ENCODE results near the gene FCAMR. TPM values are rescaled to one million over a fixed set of nuclear protein-coding genes. Genes with fewer than 3 reads are reported as not detected.

FCAMR gene
- total RNA-seq, 1 experiment from 2014 or later: not detected

GRCh38 chr1:206949641-206950040, 20.6 kb downstream of the FCAMR start (continued):
- TF ChIP-seq ZNF512 (CRISPR knock-in tag; IDR thresholded peaks at IDR 0.05; ENCODE audit: borderline replicate concordance): no peak
- TF ChIP-seq E2F1 (CRISPR knock-in tag; IDR thresholded peaks at IDR 0.05): no peak
- no peak for TF ChIP-seq ZNF317 (CRISPR knock-in tag; IDR thresholded peaks at IDR 0.05; ENCODE audit: borderline replicate concordance, low read depth)
- TF ChIP-seq SP1 (CRISPR knock-in tag; conservative IDR thresholded peaks at IDR 0.05): no peak
- no peak for TF ChIP-seq ZMAT4 (CRISPR knock-in tag; IDR thresholded peaks at IDR 0.05)
- TF ChIP-seq RELA (CRISPR knock-in tag; IDR thresholded peaks at IDR 0.05; ENCODE audit: borderline replicate concordance): no peak
- TF ChIP-seq AFF4 (CRISPR knock-in tag; IDR thresholded peaks at IDR 0.05; ENCODE audit: borderline replicate concordance): no peak
- no peak for TF ChIP-seq GTF2I (CRISPR knock-in tag; conservative IDR thresholded peaks at IDR 0.05)
- TF ChIP-seq JUN (CRISPR knock-in tag; IDR thresholded peaks at IDR 0.05): no peak
- no peak for TF ChIP-seq FOXP1 (CRISPR knock-in tag; IDR thresholded peaks at IDR 0.05; ENCODE audit: borderline replicate concordance)
- TF ChIP-seq ZNF121 (CRISPR knock-in tag; IDR thresholded peaks at IDR 0.05): no peak
- TF ChIP-seq ZBTB43 (CRISPR knock-in tag; IDR thresholded peaks at IDR 0.05): no peak
- no peak for TF ChIP-seq FOXK1 (CRISPR knock-in tag; IDR thresholded peaks at IDR 0.05)

GRCh38 chr1:206949208-206949607, 21.1 kb downstream of the FCAMR start:
- Mint-ChIP-seq H3K4me3 (no peak overlapping the region), H3K27me3 (ENCODE audit: low read depth) (peaks cover 5% of the 10 kb centered on the region; the same call in 1 of the 2 replicates), H3K36me3 (no peaks in the 10 kb centered on the region), H3K4me1 (no peaks in the 10 kb centered on the region), H3K9me3 (peaks cover 11% of the 10 kb centered on the region), H3K27ac (no peak overlapping the region)
- ATAC-seq (no peak), DNase-seq (ENCODE audit: low spot score) (no peak)
- ChIA-PET POLR2A (no interaction called here), CTCF (interaction anchor here (1.0 kb wide), 1 partner anchor 33 kb away, joined by 3 read pairs; no protein-coding TSS in a partner anchor)
- TF ChIP-seq MYBL2 (CRISPR knock-in tag; IDR thresholded peaks at IDR 0.05): no peak
- TF ChIP-seq MLX (CRISPR knock-in tag; IDR thresholded peaks at IDR 0.05): no peak

- ATAC-seq: no peak
- peaks cover 5% of the 10 kb centered on the region; the same call in 1 of the 2 replicates for H3K27me3 Mint-ChIP-seq (ENCODE audit: low read depth)
- CTCF ChIA-PET: no interaction called here
- no peaks in the 10 kb centered on the region for H3K36me3 Mint-ChIP-seq
- H3K4me3 Mint-ChIP-seq: no peak overlapping the region
- peaks cover 11% of the 10 kb centered on the region for H3K9me3 Mint-ChIP-seq
- no peaks in the 10 kb centered on the region for H3K4me1 Mint-ChIP-seq
- no peak overlapping the region for H3K27ac Mint-ChIP-seq
- DNase-seq (ENCODE audit: low spot score): no peak
- POLR2A ChIA-PET: no interaction called here
- TF ChIP-seq ZNF425 (CRISPR knock-in tag; conservative IDR thresholded peaks at IDR 0.05) (no peak), ATF1 (CRISPR knock-in tag; IDR thresholded peaks at IDR 0.05) (no peak), FOXP1 (CRISPR knock-in tag; IDR thresholded peaks at IDR 0.05; ENCODE audit: borderline replicate concordance) (no peak), FOXJ3 (CRISPR knock-in tag; IDR thresholded peaks at IDR 0.05; ENCODE audit: borderline replicate concordance) (no peak), TCF7 (CRISPR knock-in tag; IDR thresholded peaks at IDR 0.05; ENCODE audit: low read depth) (no peak), ZMAT4 (CRISPR knock-in tag; IDR thresholded peaks at IDR 0.05) (no peak), SP1 (CRISPR knock-in tag; conservative IDR thresholded peaks at IDR 0.05) (no peak), MAX (CRISPR knock-in tag; IDR thresholded peaks at IDR 0.05) (no peak), ESRRA (CRISPR knock-in tag; IDR thresholded peaks at IDR 0.05; ENCODE audit: borderline replicate concordance) (no peak)
Measured at GRCh38 chr1:206947255-206947654, 23.0 kb downstream of the FCAMR start.

Data from WTC11 (cell line).